GM12878 (cell line): ENCODE measurements around the gene RRP36. TPM values are rescaled to one million over a fixed set of nuclear protein-coding genes. Genes with fewer than 3 reads are reported as not detected.

ENCODE experiments used
- ATAC-seq: fragments of 200-7000 bp; cut with Tn5 transposase; 3 replicates; pipeline ENCODE4 v1.9.1; 2020; ENCODE audit warnings: mild to moderate bottlenecking, moderate library complexity
- BruUV-seq: library from RNA; stranded (reverse); fragments of 400-500 nt; replicated peaks from 2 replicates; lab custom pipeline; 2021; lab: Mats Ljungman, UMichigan
- CTCF ChIA-PET: fragments of 300-600 bp; sonication (Branson Sonifier 250); formaldehyde crosslinking; extraction: SDS; loops from one replicate; lab custom pipeline; 2021; ENCODE audit warnings: inconsistent platforms; lab: Yijun Ruan, JAX
- POLR2A ChIA-PET: fragments of 350-600 bp; formaldehyde crosslinking; extraction: SDS; loops from one replicate; lab custom pipeline; 2021; ENCODE audit warnings: inconsistent platforms; lab: Charles Lee
- RAD21 ChIA-PET: fragments of 300-600 bp; sonication (Branson Sonifier 250); formaldehyde crosslinking; loops from one replicate; lab custom pipeline; 2023; ENCODE audit warnings: antibody characterized with exemption; ENCODE audit not compliant: unreplicated experiment; lab: Charles Lee
- SMC1A ChIA-PET: fragments of 300-600 bp; sonication (Branson Sonifier 250); formaldehyde crosslinking; loops from one replicate; lab custom pipeline; 2023; ENCODE audit not compliant: unreplicated experiment, uncharacterized antibody; lab: Charles Lee
- DNase-seq: peaks from one replicate; pipeline ENCODE4 v3.0.0-alpha.2; 2011; ENCODE audit warnings: low read depth, low spot score
- FAIRE-seq: peaks from 3 replicates; lab custom pipeline; 2011; peaks lifted over from hg19 to GRCh38; lab: Jason Lieb, UNC
- H2AFZ ChIP-seq: 2 replicates; pipeline ENCODE4 v1.6.0; 2011; ENCODE audit warnings: low read depth, low read length, control low read depth; ENCODE audit not compliant: control insufficient read depth
- H3K27ac ChIP-seq: 2 replicates; pipeline ENCODE4 v1.5.1; 2011; ENCODE audit warnings: control low read depth; ENCODE audit not compliant: control insufficient read depth, insufficient read depth
- H3K27me3 ChIP-seq, 2 experiments: replicated peaks in 1 of 2; 2 replicates each; pipeline versions ENCODE4 v1.6.0 to v1.6.1; 2011; ENCODE audit warnings: low read length in 1 of 2; ENCODE audit not compliant: control insufficient read depth in 2 of 2, insufficient read depth in 2 of 2
- H3K36me3 ChIP-seq, 2 experiments: 2 replicates each; pipeline ENCODE4 v1.5.1; 2011; ENCODE audit warnings: low read length in 1 of 2; ENCODE audit not compliant: control insufficient read depth in 2 of 2, insufficient read depth in 2 of 2
- H3K4me1 ChIP-seq: 2 replicates; pipeline ENCODE4 v1.6.1; 2011; ENCODE audit warnings: mild to moderate bottlenecking, low read length, moderate library complexity, mixed read lengths; ENCODE audit not compliant: control insufficient read depth, insufficient read depth
- H3K4me2 ChIP-seq: 2 replicates; pipeline ENCODE4 v1.6.0; 2011; ENCODE audit warnings: control low read depth; ENCODE audit not compliant: control insufficient read depth, insufficient read depth
- H3K4me3 ChIP-seq: fragments of 200-600 bp; sonication (generic); 2 replicates; pipeline ENCODE4 v1.5.1; 2016
- H3K79me2 ChIP-seq: 2 replicates; pipeline ENCODE4 v1.6.0; 2011; ENCODE audit warnings: low read length; ENCODE audit not compliant: control insufficient read depth, insufficient read depth
- H3K9ac ChIP-seq: 2 replicates; pipeline ENCODE4 v1.8.0; 2011; ENCODE audit warnings: low read length, control low read depth, mixed read lengths; ENCODE audit not compliant: control insufficient read depth, insufficient read depth
- H3K9me3 ChIP-seq: replicated peaks from 3 replicates; pipeline ENCODE4 v1.5.1; 2011; ENCODE audit warnings: mild to moderate bottlenecking, low read length; ENCODE audit not compliant: control insufficient read depth, insufficient read depth
- H4K20me1 ChIP-seq: 2 replicates; pipeline ENCODE4 v1.6.0; 2011; ENCODE audit not compliant: control insufficient read depth, insufficient read depth
- ATF7 ChIP-seq: fragments of 450-650 bp; IDR thresholded peaks from 2 replicates; pipeline ENCODE4 v1.6.1; 2016; ENCODE audit warnings: low read depth, mild to moderate bottlenecking
- BACH1 ChIP-seq: fragments of 450-650 bp; IDR thresholded peaks from 2 replicates; pipeline ENCODE4 v1.6.1; 2017; ENCODE audit warnings: mild to moderate bottlenecking, borderline replicate concordance
- DPF2 ChIP-seq: fragments of 450-650 bp; IDR thresholded peaks from 2 replicates; pipeline ENCODE4 v1.6.1; 2017; ENCODE audit warnings: mild to moderate bottlenecking
- EGR1 ChIP-seq, 2 experiments: IDR thresholded peaks; 1 replicate in 1 of 2; 2 replicates in 1 of 2; pipeline ENCODE4 v1.6.1; 2011 to 2012; ENCODE audit warnings: low read depth in 2 of 2, low read length in 2 of 2, borderline replicate concordance in 1 of 2, mild to moderate bottlenecking in 1 of 2, moderate library complexity in 1 of 2
- GATAD2B ChIP-seq: fragments of 450-650 bp; conservative IDR thresholded peaks from 2 replicates; pipeline ENCODE4 v1.6.1; 2017; ENCODE audit warnings: low read depth, mild to moderate bottlenecking, moderate library complexity
- MLLT1 ChIP-seq: fragments of 450-650 bp; IDR thresholded peaks from 2 replicates; pipeline ENCODE4 v1.6.1; 2016; ENCODE audit warnings: mild to moderate bottlenecking
- NFYB ChIP-seq: IDR thresholded peaks from 2 replicates; pipeline ENCODE4 v1.6.1; 2011; ENCODE audit warnings: low read depth, mild to moderate bottlenecking, low read length, improper control_type of control experiment, moderate library complexity; ENCODE audit not compliant: insufficient read depth
- POLR2AphosphoS5 ChIP-seq: IDR thresholded peaks from 2 replicates; pipeline ENCODE4 v1.6.1; 2011; ENCODE audit warnings: mild to moderate bottlenecking, low read length, inconsistent platforms
- RELA ChIP-seq: fragments of 450-650 bp; IDR thresholded peaks from 2 replicates; pipeline ENCODE4 v1.8.0; 2014; ENCODE audit warnings: borderline replicate concordance; ENCODE audit not compliant: partially characterized antibody
- SMAD5 ChIP-seq: IDR thresholded peaks from 2 replicates; pipeline ENCODE4 v1.6.1; 2016; ENCODE audit warnings: antibody characterized with exemption, low read depth
- SMC3 ChIP-seq: IDR thresholded peaks from 2 replicates; pipeline ENCODE4 v1.6.1; 2011; ENCODE audit warnings: low read length, improper control_type of control experiment, borderline replicate concordance
- SPI1 ChIP-seq: IDR thresholded peaks from 2 replicates; pipeline ENCODE4 v1.6.1; 2011; ENCODE audit warnings: low read depth, mild to moderate bottlenecking, low read length, moderate library complexity, borderline replicate concordance; ENCODE audit not compliant: insufficient read depth
- WGBS: methylation state at CpG from one replicate; pipeline ENCODE4 v1.1.6; 2016; ENCODE audit warnings: low lambda C conversion rate; ENCODE audit not compliant: insufficient replicate concordance, insufficient coverage; ENCODE audit errors: missing lambda C conversion rate; 5-methylcytosine and 5-hydroxymethylcytosine counted together
- in situ Hi-C: fragments of 300-500 bp; cut with MboI; formaldehyde crosslinking; loops from 9 replicates; pipeline ENCODE4 v1.14.3; 2018; ENCODE audit warnings: mixed read lengths
- intact Hi-C: fragments of 100-400 bp; cut with micrococcal nuclease; formaldehyde crosslinking; loops from one replicate; pipeline ENCODE4 v1.14.2; 2022; ENCODE audit not compliant: unreplicated experiment
- polyA plus RNA-seq, 11 experiments: library from polyadenylated mRNA; depleted of rRNA in 4 of 11; unstranded in 6 of 11; stranded (reverse) in 5 of 11; fragments of >200 nt; fragmentation: Nextera tagmentation in 4 of 11; fragmentation: Illumina TruSeq in 1 of 11; extraction: Ambion mirVana in 4 of 11; extraction: Trizol in 1 of 11; gene quantifications; 1 replicate in 1 of 11; 2 replicates in 10 of 11; pipeline versions ENCODE4 v1.2.1 to v1.2.3, GENCODE V29; 2011 to 2016; ENCODE audit warnings: inconsistent platforms in 2 of 11, missing spikeins in 2 of 11, low read depth in 1 of 11
- total RNA-seq, 4 experiments: library from RNA; depleted of rRNA in 3 of 4; stranded (reverse); fragments of >200 nt in 3 of 4; fragmentation: Illumina TruSeq in 1 of 4; extraction: Trizol in 1 of 4; gene quantifications; 2 replicates each; pipeline versions ENCODE4 v1.2.1 to v1.2.3, GENCODE V29; 2013 to 2021
- TF ChIP-seq, protein P1 (sequence below): fragments of 450-650 bp; conservative IDR thresholded peaks from 2 replicates; pipeline ENCODE4 v1.6.1; 2017; ENCODE audit warnings: mild to moderate bottlenecking, moderate library complexity
- TF ChIP-seq, protein P2 (sequence below): IDR thresholded peaks from 2 replicates; pipeline ENCODE4 v1.6.1; 2011; ENCODE audit warnings: borderline replicate concordance, low read depth, mild to moderate bottlenecking, moderate library complexity, mixed read lengths, low read length; ENCODE audit not compliant: insufficient read depth; ENCODE audit errors: extremely low read length

RRP36 gene
- total and polyA plus RNA-seq, 10 of the 15 experiments (the other 5 are each of a cell fraction or from before 2014, with no cell fraction given), result 17.6 to 101 (median 69.7) TPM

DNA sequence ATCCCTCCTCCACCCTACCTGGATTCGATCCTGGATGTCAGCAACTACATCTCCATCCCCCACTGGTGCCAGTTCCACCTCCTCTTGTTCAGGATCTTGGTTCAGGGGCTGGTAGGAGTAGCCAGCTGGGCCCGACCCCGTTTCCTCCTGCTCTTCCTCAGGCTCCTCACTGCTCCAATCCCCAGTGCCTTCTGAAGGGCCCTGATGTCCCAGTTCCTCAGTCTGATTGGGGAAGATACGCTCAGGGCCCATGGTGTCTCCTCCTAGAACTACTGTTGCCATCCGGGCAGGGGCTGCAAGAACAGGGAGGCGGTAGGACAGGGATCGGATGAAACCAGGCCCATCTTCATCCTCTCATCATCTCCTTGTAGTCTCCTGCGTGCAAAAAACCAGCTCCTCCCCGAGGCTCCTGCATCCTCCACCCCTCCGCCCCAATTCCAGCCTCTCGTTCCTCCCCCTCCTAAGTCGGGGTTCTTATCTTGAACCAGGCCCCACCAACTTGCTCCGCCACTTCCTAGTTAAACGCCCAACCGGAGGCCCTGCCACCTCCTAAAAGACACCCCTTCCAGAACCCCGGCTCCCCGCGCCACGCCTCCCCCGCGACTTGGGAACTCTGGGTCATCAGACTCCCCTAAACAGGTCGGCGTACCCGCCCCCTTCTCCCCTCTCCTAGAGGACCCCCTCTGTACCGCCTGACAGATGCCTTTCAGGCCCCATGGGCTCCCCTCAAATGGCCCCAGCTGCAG, 8.2 kb upstream of the RRP36 start:
- ATAC-seq, result peak; percentile 40
- CTCF ChIA-PET, result interaction anchor here (1.4 to 2.5 kb wide), 6 partner anchors 12 to 134 kb away, joined by 3 to 10 read pairs (median 4); partner anchors contain the start of gene PEX6

More for the DNA sequence above, 8.2 kb upstream of the RRP36 start:
- under 1% methylated on average over 25 of the region's 25 CpGs for WGBS
- no TSS peak for BruUV-seq
- Histone ChIP-seq H3K4me1 (peaks cover 7% of the 10 kb centered on the region), H3K4me2 (peak overlapping the region; percentile 98), H4K20me1 (no peaks in the 10 kb centered on the region), H2AFZ (peak overlapping the region; percentile 75), H3K36me3 (peaks cover 15 to 17% of the 10 kb centered on the region in 2 experiments), H3K79me2 (peaks cover 23% of the 10 kb centered on the region), H3K27ac (peak overlapping the region; percentile 60), H3K9ac (peak overlapping the region; percentile 73), H3K9me3 (no peaks in the 10 kb centered on the region), H3K27me3 (no peaks in the 10 kb centered on the region), H3K4me3 (peak overlapping the region; percentile 85)
- no peak for DNase-seq
- FAIRE-seq, result no peak
- POLR2A ChIA-PET, result interaction anchor here (0.6 to 3.3 kb wide), 15 partner anchors 8 to 449 kb away, joined by 3 to 22 read pairs (median 8); partner anchors contain the start of genes CNPY3, CUL7, KLC4 and MRPL2
- RAD21 ChIA-PET, result interaction anchor here (0.6 to 1.6 kb wide), 10 partner anchors 9 to 450 kb away, joined by 3 to 9 read pairs (median 4); partner anchors contain the start of genes CNPY3, CUL7, PEX6 and PPP2R5D
- SMC1A ChIA-PET, result interaction anchor here (0.7 to 2.8 kb wide), 12 partner anchors 8 to 564 kb away, joined by 3 to 13 read pairs (median 5); partner anchors contain the start of genes CNPY3, CUL7, KLC4 and MRPL2
- intact Hi-C loops (no loop called here), in situ Hi-C loops (no loop called here)
- TF ChIP-seq SMAD5 (no peak), BACH1 (no peak), MLLT1 (peak; percentile 27; the same call in 1 of the 2 replicates), RELA (no peak), NFYB (no peak), EGR1 (IDR thresholded peaks at IDR 0.05; ENCODE audit: borderline replicate concordance in 1 of 2, low read depth in 2 of 2, low read length in 2 of 2) (peak in 1 of 2 experiments; percentile 18; a peak in 1 of 3 replicates), POLR2AphosphoS5 (no peak; the same call in 1 of the 2 replicates), ATF7 (no peak), DPF2 (no peak), SPI1 (peak; percentile 6; the same call in 1 of the 2 replicates), GATAD2B (no peak), SMC3 (no peak)
- TF ChIP-seq, protein P1, sequence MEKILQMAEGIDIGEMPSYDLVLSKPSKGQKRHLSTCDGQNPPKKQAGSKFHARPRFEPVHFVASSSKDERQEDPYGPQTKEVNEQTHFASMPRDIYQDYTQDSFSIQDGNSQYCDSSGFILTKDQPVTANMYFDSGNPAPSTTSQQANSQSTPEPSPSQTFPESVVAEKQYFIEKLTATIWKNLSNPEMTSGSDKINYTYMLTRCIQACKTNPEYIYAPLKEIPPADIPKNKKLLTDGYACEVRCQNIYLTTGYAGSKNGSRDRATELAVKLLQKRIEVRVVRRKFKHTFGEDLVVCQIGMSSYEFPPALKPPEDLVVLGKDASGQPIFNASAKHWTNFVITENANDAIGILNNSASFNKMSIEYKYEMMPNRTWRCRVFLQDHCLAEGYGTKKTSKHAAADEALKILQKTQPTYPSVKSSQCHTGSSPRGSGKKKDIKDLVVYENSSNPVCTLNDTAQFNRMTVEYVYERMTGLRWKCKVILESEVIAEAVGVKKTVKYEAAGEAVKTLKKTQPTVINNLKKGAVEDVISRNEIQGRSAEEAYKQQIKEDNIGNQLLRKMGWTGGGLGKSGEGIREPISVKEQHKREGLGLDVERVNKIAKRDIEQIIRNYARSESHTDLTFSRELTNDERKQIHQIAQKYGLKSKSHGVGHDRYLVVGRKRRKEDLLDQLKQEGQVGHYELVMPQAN, result peak; percentile 71
- TF ChIP-seq, protein P2, sequence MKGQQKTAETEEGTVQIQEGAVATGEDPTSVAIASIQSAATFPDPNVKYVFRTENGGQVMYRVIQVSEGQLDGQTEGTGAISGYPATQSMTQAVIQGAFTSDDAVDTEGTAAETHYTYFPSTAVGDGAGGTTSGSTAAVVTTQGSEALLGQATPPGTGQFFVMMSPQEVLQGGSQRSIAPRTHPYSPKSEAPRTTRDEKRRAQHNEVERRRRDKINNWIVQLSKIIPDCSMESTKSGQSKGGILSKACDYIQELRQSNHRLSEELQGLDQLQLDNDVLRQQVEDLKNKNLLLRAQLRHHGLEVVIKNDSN, result no peak
